A549 treated with AZD9567 at 1 μM for 4 hours (cell line): ENCODE measurements around the gene BCLAF1. TPM values are rescaled to one million over a fixed set of nuclear protein-coding genes. Genes with fewer than 3 reads are reported as not detected.

Experiments
- total RNA-seq: library from RNA; stranded (reverse); fragments of 200-300 nt; extraction: Qiagen RNA extraction; gene quantifications from 5 replicates; pipeline ENCODE4 v1.2.3, GENCODE V29; 2022; ENCODE audit not compliant: insufficient read depth

The BCLAF1 gene
- total RNA-seq, result 55.3 to 86.4 TPM (median 69.8 TPM) in 5 replicates

GRCh38 chr6:136289579-136290409 lies at the start of gene BCLAF1:
BCLAF1 (minus strand) TSS chr6:136289846; CDS start chr6:136279866, 9,980 bp downstream.

GRCh38 chr6:136249811-136250685 lies 39.6 kb downstream of the BCLAF1 start, which contains the start of gene MTFR2:
MTFR2 (minus strand) TSS chr6:136250311; CDS start chr6:136249099, 1,212 bp downstream.

Other genes with a start within 250 kb of the BCLAF1 start
- 10.6 to 16.0 TPM (median 12.4 TPM) in 5 replicates for gene MTFR2, start 39.5 kb downstream of the BCLAF1 start, total RNA-seq